ENCODE results near the gene PHOSPHO2. TPM values are rescaled to one million over a fixed set of nuclear protein-coding genes. Genes with fewer than 3 reads are reported as not detected.

The PHOSPHO2 gene
- total and polyA plus RNA-seq, 9 of the 15 experiments (the other 6 are each of a cell fraction or from before 2014, with no cell fraction given): 7.8 to 19.1 (median 11.7) TPM

- peak; percentile 89; the same call in 1 of the 2 replicates for TF ChIP-seq TGIF2 (CRISPR knock-in tag; IDR thresholded peaks at IDR 0.05)
- no peak for TF ChIP-seq ZBTB5 (IDR thresholded peaks at IDR 0.05)
- TF ChIP-seq SRSF1 (IDR thresholded peaks at IDR 0.05; ENCODE audit: low read depth, low read length): no peak
- TF ChIP-seq AFF4 (CRISPR knock-in tag; IDR thresholded peaks at IDR 0.05): peak; percentile 63; the same call in 1 of the 2 replicates
- TF ChIP-seq GATAD2A (IDR thresholded peaks at IDR 0.05): peak; percentile 96
- TF ChIP-seq TRIM28 (IDR thresholded peaks at IDR 0.05): peak; percentile 61; the same call in 1 of the 2 replicates
- no peak for TF ChIP-seq AFF1 (IDR thresholded peaks at IDR 0.05; ENCODE audit: low read depth in 1 of 2, partially characterized antibody in 2 of 2)
- TF ChIP-seq LCOR (CRISPR knock-in tag; IDR thresholded peaks at IDR 0.05): peak; percentile 25; the same call in 1 of the 2 replicates
- peak; percentile 92 for TF ChIP-seq SAP30 (IDR thresholded peaks at IDR 0.05; ENCODE audit: borderline replicate concordance, insufficient read depth, low read depth, low read length, poor library complexity, severe bottlenecking)
- peak; percentile 63 for TF ChIP-seq PHF20 (IDR thresholded peaks at IDR 0.05; ENCODE audit: partially characterized antibody)
- TF ChIP-seq RBM14 (IDR thresholded peaks at IDR 0.05; ENCODE audit: borderline replicate concordance, insufficient read depth, low read depth, low read length): no peak
- no peak for TF ChIP-seq MEF2D (tag; conservative IDR thresholded peaks at IDR 0.05; ENCODE audit: low read depth)
- 0 out of 2 replicates have a peak, but pooled peaks have one; percentile 4 for TF ChIP-seq C11orf30 (IDR thresholded peaks at IDR 0.05; ENCODE audit: low read depth)
- no peak for TF ChIP-seq ZNF639 (CRISPR knock-in tag; conservative IDR thresholded peaks at IDR 0.05 in 1 of 2, IDR thresholded peaks at IDR 0.05 in 1 of 2)
- peak; percentile 93 for TF ChIP-seq CTBP1 (IDR thresholded peaks at IDR 0.05; ENCODE audit: borderline replicate concordance)
Measured at GRCh38 chr2:169694113-169694893, at the start of gene PHOSPHO2, which contains the start of gene CFAP210 (continued).
